GM20431 (cell line): ENCODE data around the gene BSG.
"Not testable (repeated sequence)": the region's sequence is repeated elsewhere in the genome, so short reads cannot be mapped to it uniquely, and the experiment has no call there.

Experiments
- in situ Hi-C: fragments of 300-500 bp; cut with MseI, MboI; formaldehyde crosslinking; loops from one replicate; pipeline ENCODE4 v1.15.0; 2020; ENCODE audit warnings: low sequenced_read_pairs; ENCODE audit not compliant: unreplicated experiment

BSG gene

GRCh38 chr19:601790-602189 is 29.4 kb downstream of the BSG start:
- in situ Hi-C loops, result no loop called here

DNA sequence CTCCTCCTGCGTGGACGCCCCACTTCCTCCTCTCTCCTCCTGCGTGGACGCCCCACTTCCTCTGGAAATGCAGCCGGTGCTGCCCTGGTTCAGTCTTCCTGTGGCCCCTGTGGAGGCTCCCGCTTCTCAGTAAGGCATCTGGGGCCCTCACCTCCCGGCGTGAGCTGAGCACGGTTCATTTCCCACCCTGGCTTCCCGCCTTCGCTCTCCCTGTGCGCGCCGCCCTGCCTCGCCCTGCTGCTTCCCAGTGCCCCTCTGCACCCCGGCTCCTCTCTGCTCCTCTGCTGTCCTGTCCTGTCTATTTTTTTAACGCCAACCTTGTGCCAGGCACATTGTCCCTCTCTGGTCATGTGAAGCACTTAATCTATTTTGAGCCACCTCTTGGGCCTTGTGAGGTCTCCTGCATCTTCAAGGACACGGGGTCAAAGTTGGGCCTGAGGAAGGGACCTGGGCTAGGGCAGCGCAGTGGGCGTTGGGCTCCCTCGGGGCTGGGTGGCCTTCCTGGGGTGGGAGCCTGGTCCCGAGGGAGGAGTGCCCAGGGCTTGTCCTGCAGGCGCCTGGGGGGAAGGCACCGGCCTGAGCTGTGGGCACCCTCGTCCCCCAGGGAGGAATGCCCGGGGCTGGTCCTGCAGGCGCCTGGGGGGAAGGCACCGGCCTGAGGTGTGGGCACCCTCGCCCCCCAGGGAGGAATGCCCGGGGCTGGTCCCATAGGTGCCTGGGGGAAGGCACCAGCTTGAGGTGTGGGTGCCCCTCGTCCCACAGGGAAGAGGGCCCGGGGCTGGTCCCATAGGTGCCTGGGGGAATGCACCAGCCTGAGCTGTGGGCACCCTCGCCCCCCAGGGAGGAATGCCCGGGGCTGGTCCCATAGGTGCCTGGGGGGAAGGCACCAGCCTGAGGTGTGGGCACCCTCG is 30.2 kb downstream of the BSG start:
- in situ Hi-C loops, result no loop called here

DNA sequence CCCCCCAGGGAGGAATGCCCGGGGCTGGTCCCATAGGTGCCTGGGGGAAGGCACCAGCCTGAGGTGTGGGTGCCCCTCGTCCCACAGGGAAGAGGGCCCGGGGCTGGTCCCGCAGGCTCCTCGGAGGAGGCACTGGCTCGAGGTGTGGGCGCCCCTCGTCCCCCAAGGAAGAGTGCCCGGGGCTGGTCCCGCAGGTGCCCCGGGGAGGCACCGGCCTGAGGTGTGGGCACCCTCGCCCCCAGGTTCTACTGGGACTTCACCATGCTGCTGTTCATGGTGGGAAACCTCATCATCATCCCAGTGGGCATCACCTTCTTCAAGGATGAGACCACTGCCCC is 30.9 kb downstream of the BSG start:
- in situ Hi-C loops, result not testable (repeated sequence)

- in situ Hi-C loops, result not testable (repeated sequence)
These were observed 31.4 kb downstream of the BSG start for GRCh38 chr19:603779-604178.

- in situ Hi-C loops, result no loop called here
These were observed 32.0 kb downstream of the BSG start for GRCh38 chr19:604355-604754.

DNA sequence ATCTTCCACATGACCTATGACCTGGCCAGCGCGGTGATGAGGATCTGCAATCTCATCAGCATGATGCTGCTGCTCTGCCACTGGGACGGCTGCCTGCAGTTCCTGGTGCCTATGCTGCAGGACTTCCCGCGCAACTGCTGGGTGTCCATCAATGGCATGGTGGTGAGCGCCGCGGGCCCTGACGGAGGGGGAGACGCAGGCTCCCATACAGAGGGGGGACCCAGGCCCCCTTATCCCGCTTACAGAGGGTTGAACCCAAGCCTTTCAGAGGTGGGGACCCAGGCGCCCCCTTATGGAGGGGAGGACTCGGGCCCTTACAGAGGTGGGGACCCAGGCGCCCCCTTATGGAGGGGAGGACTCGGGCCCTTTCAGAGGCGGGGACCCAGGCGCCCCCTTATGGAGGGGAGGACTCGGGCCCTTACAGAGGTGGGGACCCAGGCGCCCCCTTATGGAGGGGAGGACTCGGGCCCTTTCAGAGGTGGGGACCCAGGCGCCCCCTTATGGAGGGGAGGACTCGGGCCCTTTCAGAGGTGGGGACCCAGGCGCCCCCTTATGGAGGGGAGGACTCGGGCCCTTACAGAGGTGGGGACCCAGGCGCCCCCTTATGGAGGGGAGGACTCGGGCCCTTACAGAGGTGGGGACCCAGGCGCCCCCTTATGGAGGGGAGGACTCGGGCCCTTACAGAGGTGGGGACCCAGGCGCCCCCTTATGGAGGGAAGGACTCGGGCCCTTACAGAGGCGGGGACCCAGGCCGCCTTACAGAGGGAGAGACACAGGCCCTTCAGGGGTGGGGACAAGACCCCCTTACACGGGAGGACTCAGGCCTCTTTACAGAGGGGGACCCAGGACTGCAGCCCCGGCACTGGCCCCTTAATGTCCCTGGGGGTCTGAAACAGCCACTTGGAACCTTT is 32.9 kb downstream of the BSG start:
- in situ Hi-C loops, result not testable (repeated sequence)

GRCh38 chr19:607301-608154 is 35.1 kb downstream of the BSG start:
- in situ Hi-C loops, result no loop called here

- in situ Hi-C loops, result no loop called here
These were observed 36.0 kb downstream of the BSG start for GRCh38 chr19:608155-609003.

DNA sequence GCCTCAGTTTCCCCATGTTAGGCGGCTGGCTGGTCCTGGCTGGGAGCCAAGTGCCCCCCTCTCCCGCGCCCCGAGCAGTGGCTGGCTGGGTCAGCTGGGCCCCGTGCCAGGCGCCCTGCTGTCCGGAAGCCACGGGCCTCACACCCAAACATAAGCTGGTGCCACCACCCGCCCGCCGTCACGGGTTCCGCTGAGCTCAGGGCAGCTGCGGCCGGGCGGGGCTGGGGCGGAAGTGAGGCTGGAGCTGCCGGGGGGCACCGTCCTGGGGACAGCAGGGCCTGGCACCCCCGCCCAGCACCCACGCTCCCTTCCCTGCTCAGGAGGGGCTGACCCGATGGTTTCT is 36.6 kb downstream of the BSG start:
- in situ Hi-C loops, result no loop called here

GRCh38 chr19:610071-610800 is 37.8 kb downstream of the BSG start:
- in situ Hi-C loops, result no loop called here

GRCh38 chr19:610801-611480 is 38.5 kb downstream of the BSG start:
- in situ Hi-C loops, result no loop called here

DNA sequence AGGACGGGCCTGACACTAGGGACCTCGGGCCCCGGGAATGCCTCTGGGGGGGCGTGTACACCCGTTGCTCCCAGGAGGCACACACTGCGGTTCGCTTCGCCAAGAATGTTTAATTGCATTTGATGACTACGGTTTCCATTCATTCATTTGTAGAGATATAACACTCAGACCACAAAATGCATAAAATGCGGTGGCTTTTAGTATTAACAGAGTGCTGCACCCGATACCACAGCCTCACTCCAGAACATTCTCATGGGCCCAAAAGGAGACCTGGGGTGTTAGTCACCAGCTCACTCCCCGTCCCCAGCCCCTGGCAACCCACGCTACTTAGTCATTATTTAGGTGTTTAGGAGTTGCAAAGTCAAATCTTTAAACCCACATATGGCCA is 39.1 kb downstream of the BSG start:
- in situ Hi-C loops, result no loop called here

DNA sequence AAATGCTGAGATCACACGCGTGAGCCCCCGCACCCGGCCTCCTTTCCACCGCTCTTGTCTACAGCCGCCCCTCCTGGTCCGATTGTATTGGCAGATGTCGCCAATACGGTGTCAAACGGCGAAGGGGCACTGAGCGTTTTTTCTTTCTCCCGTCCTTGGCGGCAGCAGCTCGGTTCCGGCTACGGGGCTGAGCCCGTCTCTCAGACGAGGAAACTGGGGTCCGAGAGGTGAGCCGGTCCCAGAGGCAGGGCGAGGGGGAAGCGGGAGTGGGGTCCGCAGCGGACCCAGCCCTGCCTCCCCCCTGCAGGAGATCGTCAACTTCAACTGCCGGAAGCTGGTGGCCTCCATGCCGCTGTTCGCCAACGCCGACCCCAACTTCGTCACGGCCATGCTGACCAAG is 40.5 kb downstream of the BSG start:
- in situ Hi-C loops, result no loop called here

DNA sequence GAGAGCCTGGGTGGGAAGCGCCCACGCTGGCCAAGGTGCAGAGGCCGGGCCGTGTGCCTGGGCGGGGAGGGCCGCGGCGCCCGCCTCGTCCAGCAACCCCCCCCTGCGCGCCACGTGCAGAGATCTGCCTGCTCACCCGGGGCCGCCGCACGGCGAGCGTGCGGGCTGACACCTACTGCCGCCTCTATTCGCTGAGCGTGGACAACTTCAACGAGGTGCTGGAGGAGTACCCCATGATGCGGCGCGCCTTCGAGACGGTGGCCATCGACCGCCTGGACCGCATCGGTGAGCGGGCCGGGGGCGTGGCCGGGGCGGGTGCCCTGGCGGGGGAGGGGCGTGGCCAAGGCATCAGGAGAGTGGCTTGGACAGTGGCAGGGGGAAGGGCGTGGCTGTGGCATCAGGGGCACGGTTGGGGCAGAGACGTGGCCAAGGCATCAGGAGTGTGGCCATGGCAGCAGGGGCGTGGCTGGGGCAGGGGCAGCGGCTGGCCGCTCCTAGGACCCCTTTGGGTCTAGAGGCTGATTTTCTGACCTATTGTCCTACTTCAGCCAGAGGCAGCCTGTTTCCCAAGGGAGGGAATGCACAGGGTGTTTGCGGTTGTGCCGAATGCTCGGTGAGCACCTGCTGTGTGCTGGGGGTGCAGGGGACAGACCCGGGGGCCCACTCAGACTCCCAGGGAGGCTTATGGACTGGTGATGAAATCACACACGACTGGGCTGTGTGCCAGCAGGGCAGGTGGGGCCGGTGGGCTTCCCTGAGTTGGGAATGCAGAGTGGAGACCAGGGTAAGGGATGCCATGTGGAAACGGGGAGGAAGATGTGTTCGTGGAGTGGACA is 41.6 kb downstream of the BSG start:
- in situ Hi-C loops, result no loop called here

DNA sequence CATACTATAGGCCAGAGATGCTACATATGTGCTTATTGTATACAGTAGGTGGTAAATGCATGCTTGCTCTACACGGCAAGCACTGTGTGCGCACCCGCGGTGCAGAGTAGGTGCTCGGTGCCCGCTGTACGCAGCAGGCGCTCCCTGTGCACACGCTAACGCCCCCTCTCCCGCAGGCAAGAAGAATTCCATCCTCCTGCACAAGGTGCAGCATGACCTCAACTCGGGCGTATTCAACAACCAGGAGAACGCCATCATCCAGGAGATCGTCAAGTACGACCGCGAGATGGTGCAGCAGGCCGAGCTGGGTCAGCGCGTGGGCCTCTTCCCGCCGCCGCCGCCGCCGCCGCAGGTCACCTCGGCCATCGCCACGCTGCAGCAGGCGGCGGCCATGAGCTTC is 43.2 kb downstream of the BSG start:
- in situ Hi-C loops, result no loop called here

DNA sequence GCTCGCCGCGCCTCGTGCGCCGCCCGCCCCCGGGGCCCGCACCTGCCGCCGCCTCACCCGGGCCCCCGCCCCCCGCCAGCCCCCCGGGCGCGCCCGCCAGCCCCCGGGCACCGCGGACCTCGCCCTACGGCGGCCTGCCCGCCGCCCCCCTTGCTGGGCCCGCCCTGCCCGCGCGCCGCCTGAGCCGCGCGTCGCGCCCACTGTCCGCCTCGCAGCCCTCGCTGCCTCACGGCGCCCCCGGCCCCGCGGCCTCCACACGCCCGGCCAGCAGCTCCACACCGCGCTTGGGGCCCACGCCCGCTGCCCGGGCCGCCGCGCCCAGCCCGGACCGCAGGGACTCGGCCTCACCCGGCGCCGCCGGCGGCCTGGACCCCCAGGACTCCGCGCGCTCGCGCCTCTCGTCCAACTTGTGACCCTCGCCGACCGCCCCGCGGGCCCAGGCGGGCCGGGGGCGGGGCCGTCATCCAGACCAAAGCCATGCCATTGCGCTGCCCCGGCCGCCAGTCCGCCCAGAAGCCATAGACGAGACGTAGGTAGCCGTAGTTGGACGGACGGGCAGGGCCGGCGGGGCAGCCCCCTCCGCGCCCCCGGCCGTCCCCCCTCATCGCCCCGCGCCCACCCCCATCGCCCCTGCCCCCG is 43.8 kb downstream of the BSG start:
- in situ Hi-C loops, result no loop called here
